ENCODE measurements around the gene RASL10A. TPM values are rescaled to one million over a fixed set of nuclear protein-coding genes. Genes with fewer than 3 reads are reported as not detected.

RASL10A gene
- total and polyA plus RNA-seq, 7 experiments from 2014 or later: 0.32 to 1.7 (median 0.89) TPM; not detected in 3

DNA sequence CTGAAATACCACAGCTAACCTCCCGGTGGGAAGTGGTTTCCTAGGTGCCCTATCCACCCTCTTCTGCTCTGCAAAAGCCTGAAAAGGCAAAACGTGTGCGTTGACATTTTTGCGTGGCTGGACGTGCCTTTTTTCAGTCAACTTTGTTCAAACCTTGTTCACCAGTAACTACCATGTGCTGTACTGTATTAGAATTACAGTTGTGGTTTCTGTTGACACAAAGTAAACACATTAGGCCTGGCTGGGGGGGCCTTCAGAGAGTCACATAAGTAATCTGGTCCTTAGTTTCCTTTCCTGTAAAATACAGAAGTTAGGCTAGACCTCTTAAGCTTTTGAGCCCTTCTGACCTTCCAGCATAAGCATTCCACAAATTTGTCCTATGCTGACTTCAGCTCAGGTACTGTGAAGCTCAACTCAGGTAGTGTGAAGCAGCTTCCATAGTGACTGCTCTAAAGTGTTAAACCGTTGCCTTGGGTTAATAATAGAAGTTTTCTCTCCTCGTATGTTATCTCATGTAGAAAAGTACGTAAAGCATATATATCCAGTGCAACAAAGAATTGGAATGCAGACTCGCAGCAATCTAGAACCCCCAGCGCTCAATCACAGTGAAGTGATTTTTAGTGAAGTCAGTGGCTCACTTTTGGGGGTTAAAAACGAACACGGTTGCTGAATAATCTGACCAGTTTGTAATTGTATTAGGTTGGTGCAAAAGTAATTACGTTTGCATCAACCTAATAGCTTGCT is 45.6 kb downstream of the RASL10A start:
- Histone ChIP-seq H3K27me3 (ENCODE audit: control insufficient read depth in 2 of 2, insufficient read depth in 2 of 2, low read length in 2 of 2) (no peaks in the 10 kb centered on the region), H3K36me3 (ENCODE audit: control insufficient read depth in 2 of 3, insufficient read depth in 3 of 3, low read length in 3 of 3) (peaks cover 7 to 47% (median 13%) of the 10 kb centered on the region in 3 experiments), H3K4me3 (ENCODE audit: low read length) (peak overlapping the region; percentile 96), H3K4me1 (ENCODE audit: control insufficient read depth in 2 of 2, insufficient read depth in 2 of 2, low read length in 2 of 2) (peaks cover 46 to 49% of the 10 kb centered on the region in 2 donors), H3K27ac (ENCODE audit: low read depth, low read length) (peak overlapping the region; percentile 98), H3K9me3 (ENCODE audit: control insufficient read depth in 2 of 3, low read length in 3 of 3) (no peaks in the 10 kb centered on the region)
- peaks cover 0 to 6% (median 0%) of the 10 kb centered on the region in 11 donors for H3K9me3 Mint-ChIP-seq
- H3K27me3 Mint-ChIP-seq: peaks cover 0 to 5% (median 0%) of the 10 kb centered on the region in 5 donors
- no peak for ATAC-seq
- ChIA-PET POLR2A (interaction anchor here (1.7 kb wide), 1 partner anchor 9 kb away, joined by 3 read pairs; no protein-coding TSS in a partner anchor), CTCF (no interaction called here)
- no peak for DNase-seq
- peak overlapping the region; percentile 85 to 100 (median 96) for H3K4me3 Mint-ChIP-seq
- H3K27ac Mint-ChIP-seq: peak overlapping the region; percentile 53 to 100 (median 97)
- H3K4me1 Mint-ChIP-seq: peaks cover 57 to 79% (median 71%) of the 10 kb centered on the region in 7 donors
- intact Hi-C loops (cut with micrococcal nuclease): loop anchor here (2.0 to 10.0 kb wide), 13 partner anchors 32 to 1351 kb away; partner anchors contain the start of genes THOC5 (in 2 of the 2), AP1B1 (in 1 of the 2), CCDC117 (in 1 of the 2) and GAS2L1 (in 1 of the 2)
- peaks cover 15 to 58% (median 34%) of the 10 kb centered on the region in 5 donors for H3K36me3 Mint-ChIP-seq

DNA sequence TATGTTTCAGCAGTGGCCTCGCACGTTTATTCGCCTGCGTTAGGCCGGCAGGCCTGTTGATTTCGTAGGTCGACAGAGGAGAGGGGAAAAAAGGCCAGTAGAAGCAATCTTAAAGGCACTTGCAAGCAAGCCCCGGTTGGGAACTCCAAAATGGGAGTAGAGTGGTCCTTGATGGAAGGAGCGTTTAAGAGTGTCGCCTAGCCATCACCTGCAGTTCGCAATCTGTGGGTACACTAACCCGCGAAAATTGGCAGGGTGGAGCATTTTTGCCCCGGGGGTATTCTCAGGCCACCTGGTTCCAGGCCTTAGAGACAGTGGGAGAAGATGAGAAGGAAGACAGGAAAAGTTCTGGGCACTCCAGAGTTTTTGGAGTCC is 46.3 kb downstream of the RASL10A start:
- no peaks in the 10 kb centered on the region for H3K9me3 ChIP-seq (ENCODE audit: control insufficient read depth in 2 of 3, low read length in 3 of 3)
- H3K27me3 ChIP-seq (ENCODE audit: control insufficient read depth in 2 of 2, insufficient read depth in 2 of 2, low read length in 2 of 2): no peaks in the 10 kb centered on the region
- CTCF ChIA-PET: no interaction called here
- peaks cover 15 to 53% (median 27%) of the 10 kb centered on the region in 5 donors for H3K36me3 Mint-ChIP-seq
- DNase-seq (peak in 1 of 9 donors; percentile 6), ATAC-seq (no peak)
- peaks cover 0 to 5% (median 0%) of the 10 kb centered on the region in 5 donors for H3K27me3 Mint-ChIP-seq
- intact Hi-C loops (cut with micrococcal nuclease): loop anchor here (2.0 to 10.0 kb wide), 12 partner anchors 33 to 1350 kb away; partner anchors contain the start of genes CCDC117 (in 1 of the 2), GAS2L1 (in 1 of the 2), MTMR3 (in 1 of the 2) and NF2 (in 1 of the 2)
- H3K4me3 Mint-ChIP-seq: peak overlapping the region; percentile 85 to 100 (median 96)
- peak overlapping the region; percentile 53 to 100 (median 97) for H3K27ac Mint-ChIP-seq
- H3K4me1 ChIP-seq (ENCODE audit: control insufficient read depth in 2 of 2, insufficient read depth in 2 of 2, low read length in 2 of 2): peaks cover 46 to 49% of the 10 kb centered on the region in 2 donors
- H3K27ac ChIP-seq (ENCODE audit: low read depth, low read length): peak overlapping the region; percentile 98
- peaks cover 52 to 72% (median 65%) of the 10 kb centered on the region in 7 donors for H3K4me1 Mint-ChIP-seq
- peak overlapping the region; percentile 96 for H3K4me3 ChIP-seq (ENCODE audit: low read length)
- peaks cover 0 to 6% (median 0%) of the 10 kb centered on the region in 11 donors for H3K9me3 Mint-ChIP-seq
- peaks cover under 1 to 42% (median 13%) of the 10 kb centered on the region in 3 experiments for H3K36me3 ChIP-seq (ENCODE audit: control insufficient read depth in 2 of 3, insufficient read depth in 3 of 3, low read length in 3 of 3)
- POLR2A ChIA-PET: interaction anchor here (1.7 kb wide), 1 partner anchor 10 kb away, joined by 3 read pairs; no protein-coding TSS in a partner anchor

DNA sequence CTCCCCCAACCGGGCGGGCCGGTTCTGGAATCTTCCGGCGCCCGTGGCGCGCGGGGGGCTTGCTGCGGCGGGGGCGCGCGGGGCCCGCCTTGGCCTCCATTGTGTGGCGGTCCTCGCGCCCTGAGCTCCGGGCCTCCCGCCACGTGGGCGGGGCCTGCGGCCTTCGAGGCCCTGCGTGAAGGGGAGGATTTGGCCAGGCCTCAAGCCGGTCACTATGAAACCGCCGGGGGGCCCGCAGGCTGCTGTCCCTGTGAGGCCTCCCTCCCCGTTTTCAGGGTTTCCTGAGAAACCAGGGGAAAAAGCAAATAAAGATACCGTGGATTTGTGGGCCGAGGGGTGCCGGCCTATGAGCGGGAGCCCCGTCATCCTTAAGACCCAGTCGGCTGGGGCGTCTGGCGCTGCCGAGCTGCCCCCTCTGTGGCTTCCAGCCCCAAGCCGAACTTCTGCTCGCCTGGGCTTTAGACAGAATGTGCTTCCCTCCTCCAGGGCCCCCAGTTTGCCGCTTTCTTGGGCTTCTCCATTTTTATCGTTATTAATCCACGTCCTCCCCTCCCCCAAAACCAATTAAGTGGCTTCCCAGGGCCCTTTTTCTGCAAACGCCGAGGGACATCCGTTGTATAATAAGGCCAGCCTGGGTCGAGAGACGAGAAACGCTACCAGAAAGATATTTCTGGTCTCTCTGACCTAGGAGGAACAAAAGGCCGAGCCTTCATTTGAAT is 46.8 kb downstream of the RASL10A start:
- Histone ChIP-seq H3K9me3 (ENCODE audit: control insufficient read depth in 2 of 3, low read length in 3 of 3) (no peaks in the 10 kb centered on the region), H3K27ac (ENCODE audit: low read depth, low read length) (peak overlapping the region; percentile 98), H3K4me3 (ENCODE audit: low read length) (peak overlapping the region; percentile 96), H3K27me3 (ENCODE audit: control insufficient read depth in 2 of 2, insufficient read depth in 2 of 2, low read length in 2 of 2) (no peaks in the 10 kb centered on the region), H3K36me3 (ENCODE audit: control insufficient read depth in 2 of 3, insufficient read depth in 3 of 3, low read length in 3 of 3) (peaks cover 0 to 36% (median 10%) of the 10 kb centered on the region in 3 experiments), H3K4me1 (ENCODE audit: control insufficient read depth in 2 of 2, insufficient read depth in 2 of 2, low read length in 2 of 2) (peaks cover 41 to 48% of the 10 kb centered on the region in 2 donors)
- Mint-ChIP-seq H3K9me3 (peaks cover 0 to 6% (median 0%) of the 10 kb centered on the region in 11 donors), H3K4me1 (peaks cover 51 to 67% (median 61%) of the 10 kb centered on the region in 7 donors), H3K36me3 (peaks cover 14 to 50% (median 26%) of the 10 kb centered on the region in 5 donors), H3K27ac (peak overlapping the region; percentile 97 to 100 (median 99)), H3K4me3 (peak overlapping the region; percentile 93 to 100 (median 96)), H3K27me3 (peaks cover 0 to 5% (median 0%) of the 10 kb centered on the region in 5 donors)
- DNase-seq: peak in 4 of 9 donors; percentile 20 to 39 (median 32)
- intact Hi-C loops (cut with micrococcal nuclease): loop anchor here (1.0 to 10.0 kb wide), 15 partner anchors 34 to 1350 kb away; partner anchors contain the start of genes CCDC117 (in 2 of the 2), GAS2L1 (in 1 of the 2), HSCB (in 1 of the 2) and MTMR3 (in 1 of the 2)
- CTCF ChIA-PET: no interaction called here
- peak; percentile 13 for ATAC-seq
- POLR2A ChIA-PET: interaction anchor here (0.5 to 1.0 kb wide), 3 partner anchors 43 to 826 kb away, joined by 3 to 4 read pairs (median 3); no protein-coding TSS in a partner anchor

DNA sequence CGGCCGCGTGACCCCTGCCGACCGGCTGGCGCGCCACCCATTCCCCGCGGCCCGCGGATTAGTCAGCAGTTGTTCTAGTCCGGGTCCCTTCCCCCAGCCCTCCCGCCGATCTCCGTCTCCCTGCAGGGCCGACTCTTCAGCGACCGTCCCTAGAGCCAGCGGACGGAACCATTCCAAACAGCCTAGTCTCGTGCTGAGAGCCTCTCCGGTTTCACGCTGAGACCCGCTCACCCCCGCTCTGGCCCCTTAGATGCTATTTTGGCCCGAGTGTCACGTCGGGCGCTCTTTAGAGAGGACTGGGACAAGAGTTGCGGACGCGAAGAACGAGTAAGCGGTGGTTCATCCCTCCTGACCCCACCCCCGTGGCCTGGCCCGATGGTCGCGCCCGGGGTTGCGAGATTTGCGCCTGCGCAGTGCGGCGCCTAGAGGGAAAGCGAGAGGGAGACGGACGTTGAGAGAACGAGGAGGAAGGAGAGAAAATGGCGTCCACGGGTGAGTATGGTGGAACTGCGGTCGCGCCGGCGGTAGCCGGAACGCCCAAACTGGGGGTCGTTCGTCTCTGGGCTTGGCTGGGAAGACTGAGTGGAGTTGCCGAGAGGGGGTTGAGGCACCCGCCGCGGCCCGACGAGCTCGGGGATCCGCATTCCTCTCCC is 47.5 kb downstream of the RASL10A start, which contains the start of the genes EWSR1 and RHBDD3:
Gene EWSR1 (plus strand): TSS at position 411 of the 653 bp plus-strand sequence. CDS start 69 bp downstream, at position 480.
Gene RHBDD3 (minus strand): TSS at position 124 of the 653 bp plus-strand sequence. CDS start 2,355 bp downstream, outside the sequence.
- ATAC-seq (peak; percentile 94), DNase-seq (peak; percentile 90 to 100 (median 97))
- Histone ChIP-seq H3K27ac (ENCODE audit: low read depth, low read length) (peak within 1 kb of the TSS; percentile 98), H3K4me1 (ENCODE audit: control insufficient read depth in 2 of 2, insufficient read depth in 2 of 2, low read length in 2 of 2) (peaks cover 39 to 41% of the 10 kb centered on the region in 2 donors), H3K4me3 (ENCODE audit: low read length) (peak within 1 kb of the TSS; percentile 96), H3K36me3 (ENCODE audit: control insufficient read depth in 2 of 3, insufficient read depth in 3 of 3, low read length in 3 of 3) (peaks cover 0 to 32% (median 5%) of the 10 kb centered on the region in 3 experiments), H3K9me3 (ENCODE audit: control insufficient read depth in 2 of 3, low read length in 3 of 3) (no peaks in the 10 kb centered on the region), H3K27me3 (ENCODE audit: control insufficient read depth in 2 of 2, insufficient read depth in 2 of 2, low read length in 2 of 2) (no peaks in the 10 kb centered on the region)
- peaks cover 8 to 44% (median 20%) of the 10 kb centered on the region in 5 donors for H3K36me3 Mint-ChIP-seq
- CTCF ChIA-PET: no interaction called here
- POLR2A ChIA-PET: interaction anchor here (0.5 to 1.0 kb wide), 3 partner anchors 44 to 826 kb away, joined by 3 to 4 read pairs (median 3); no protein-coding TSS in a partner anchor
- H3K27ac Mint-ChIP-seq: peak within 1 kb of the TSS; percentile 97 to 100 (median 99)
- H3K9me3 Mint-ChIP-seq: peaks cover 0 to 6% (median 0%) of the 10 kb centered on the region in 11 donors
- H3K4me1 Mint-ChIP-seq: peaks cover 45 to 60% (median 54%) of the 10 kb centered on the region in 7 donors
- peak within 1 kb of the TSS; percentile 93 to 100 (median 96) for H3K4me3 Mint-ChIP-seq
- intact Hi-C loops (cut with micrococcal nuclease): loop anchor here (1.0 to 10.0 kb wide), 16 partner anchors 34 to 1349 kb away; partner anchors contain the start of genes CCDC117 (in 2 of the 2), HSCB (in 2 of the 2), GAS2L1 (in 1 of the 2) and MTMR3 (in 1 of the 2)
- H3K27me3 Mint-ChIP-seq: peaks cover 0 to 5% (median 0%) of the 10 kb centered on the region in 5 donors

DNA sequence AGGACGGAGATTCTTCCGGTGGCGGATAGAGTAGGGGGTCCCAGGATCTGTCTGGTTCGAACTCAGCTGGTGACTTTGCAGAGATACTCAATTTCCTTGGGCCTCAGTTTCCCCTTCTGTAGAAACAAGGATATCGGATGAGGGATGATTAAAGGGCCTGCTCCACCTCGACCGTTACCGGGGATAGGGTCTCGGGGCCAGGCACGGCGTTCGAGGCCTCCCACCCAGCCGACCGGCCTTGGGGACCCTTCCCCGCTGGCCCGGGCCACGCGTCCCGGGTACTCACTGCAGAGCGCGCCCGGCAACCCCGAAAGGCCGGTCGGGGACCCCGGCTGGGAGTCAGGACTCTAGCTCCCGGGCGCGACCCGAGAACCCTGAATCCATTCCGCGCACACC is 48.0 kb downstream of the RASL10A start:
- Histone ChIP-seq H3K27me3 (ENCODE audit: control insufficient read depth in 2 of 2, insufficient read depth in 2 of 2, low read length in 2 of 2) (no peaks in the 10 kb centered on the region), H3K4me3 (ENCODE audit: low read length) (peak overlapping the region; percentile 96), H3K9me3 (ENCODE audit: control insufficient read depth in 2 of 3, low read length in 3 of 3) (no peaks in the 10 kb centered on the region), H3K27ac (ENCODE audit: low read depth, low read length) (peak overlapping the region; percentile 98), H3K36me3 (ENCODE audit: control insufficient read depth in 2 of 3, insufficient read depth in 3 of 3, low read length in 3 of 3) (peaks cover 0 to 27% (median 0%) of the 10 kb centered on the region in 3 experiments), H3K4me1 (ENCODE audit: control insufficient read depth in 2 of 2, insufficient read depth in 2 of 2, low read length in 2 of 2) (peaks cover 36 to 38% of the 10 kb centered on the region in 2 donors)
- Mint-ChIP-seq H3K27ac (peak overlapping the region; percentile 40 to 100 (median 99)), H3K27me3 (peaks cover 0 to 5% (median 0%) of the 10 kb centered on the region in 5 donors), H3K9me3 (peaks cover 0 to 6% (median 0%) of the 10 kb centered on the region in 11 donors), H3K4me1 (peaks cover 42 to 54% (median 49%) of the 10 kb centered on the region in 7 donors), H3K36me3 (peaks cover 8 to 38% (median 16%) of the 10 kb centered on the region in 5 donors), H3K4me3 (peak overlapping the region; percentile 93 to 100 (median 96))
- intact Hi-C loops (cut with micrococcal nuclease): loop anchor here (2.0 to 10.0 kb wide), 9 partner anchors 35 to 1325 kb away; partner anchors contain the start of genes HSCB (in 1 of the 2), MTMR3 (in 1 of the 2), NF2 (in 1 of the 2) and NIPSNAP1 (in 1 of the 2)
- DNase-seq (no peak), ATAC-seq (no peak)
- ChIA-PET POLR2A (no interaction called here), CTCF (no interaction called here)

Measured in naive thymus-derived CD4-positive, alpha-beta T cell (primary cell).